Calu3 (cell line): Measurements from ENCODE around the gene OR10H4. TPM values are rescaled to one million over a fixed set of nuclear protein-coding genes. Genes with fewer than 3 reads are reported as not detected.
"Not testable (repeated sequence)": the region's sequence is repeated elsewhere in the genome, so short reads cannot be mapped to it uniquely, and the experiment has no call there.

Experiments used
- BruUV-seq: library from RNA; stranded (reverse); fragments of 400-500 nt; replicated peaks from 2 replicates; lab custom pipeline; 2021; lab: Mats Ljungman, UMichigan
- CTCF ChIA-PET: fragments of 300-600 bp; sonication (Branson Sonifier 250); formaldehyde crosslinking; loops from one replicate; lab custom pipeline; 2022; ENCODE audit warnings: antibody characterized with exemption; lab: Charles Lee
- DNase-seq: peaks from one replicate; pipeline ENCODE4 v3.0.0; 2022
- H3K27ac Mint-ChIP-seq: one replicate; pipeline ENCODE4 v1.8.0; 2022; ENCODE audit warnings: mixed read lengths; ENCODE audit not compliant: unreplicated experiment
- H3K27me3 Mint-ChIP-seq: one replicate; pipeline ENCODE4 v1.8.0; 2022; ENCODE audit warnings: mixed read lengths; ENCODE audit not compliant: unreplicated experiment
- H3K36me3 Mint-ChIP-seq: one replicate; pipeline ENCODE4 v1.8.0; 2022; ENCODE audit warnings: mild to moderate bottlenecking, moderate library complexity, mixed read lengths; ENCODE audit not compliant: insufficient read depth, unreplicated experiment
- H3K4me1 Mint-ChIP-seq: one replicate; pipeline ENCODE4 v1.8.0; 2022; ENCODE audit warnings: mild to moderate bottlenecking, low read depth, mixed read lengths; ENCODE audit not compliant: unreplicated experiment
- H3K4me3 Mint-ChIP-seq: one replicate; pipeline ENCODE4 v1.8.0; 2022; ENCODE audit warnings: mild to moderate bottlenecking, low read depth, moderate library complexity, mixed read lengths; ENCODE audit not compliant: unreplicated experiment
- H3K9me3 Mint-ChIP-seq: one replicate; pipeline ENCODE4 v1.8.0; 2022; ENCODE audit warnings: low read depth, mixed read lengths; ENCODE audit not compliant: unreplicated experiment
- CTCF ChIP-seq: fragments of 200-600 bp; IDR thresholded peaks from one replicate; pipeline ENCODE4 v1.8.0; 2022; ENCODE audit warnings: antibody characterized with exemption; ENCODE audit not compliant: unreplicated experiment
- intact Hi-C: fragments of 100-400 bp; cut with micrococcal nuclease; formaldehyde crosslinking; loops from one replicate; pipeline ENCODE4 v1.10.0; 2022; ENCODE audit not compliant: unreplicated experiment
- total RNA-seq: library from RNA; stranded (reverse); gene quantifications from 2 replicates; pipeline ENCODE4 v1.2.3, GENCODE V29; 2022

OR10H4 gene
- total RNA-seq, 1 experiment from 2014 or later, result not detected

- no peak overlapping the region for H3K27ac Mint-ChIP-seq
- no peaks in the 10 kb centered on the region for H3K9me3 Mint-ChIP-seq
- DNase-seq, result no peak
- BruUV-seq, result no TSS peak
- no peak for TF ChIP-seq CTCF
- H3K4me1 Mint-ChIP-seq, result no peaks in the 10 kb centered on the region
- H3K4me3 Mint-ChIP-seq, result no peak overlapping the region
- H3K36me3 Mint-ChIP-seq, result no peaks in the 10 kb centered on the region
- CTCF ChIA-PET, result no interaction called here
- no peaks in the 10 kb centered on the region for H3K27me3 Mint-ChIP-seq
- intact Hi-C loops, result no loop called here
Observed at GRCh38 chr19:15926484-15926883, 22.3 kb upstream of the OR10H4 start.

- intact Hi-C loops, result no loop called here
- Mint-ChIP-seq H3K27ac (no peak overlapping the region), H3K4me3 (no peak overlapping the region), H3K27me3 (peaks cover 1% of the 10 kb centered on the region), H3K4me1 (no peaks in the 10 kb centered on the region), H3K9me3 (no peaks in the 10 kb centered on the region), H3K36me3 (no peaks in the 10 kb centered on the region)
- BruUV-seq, result no TSS peak
- TF ChIP-seq CTCF, result no peak
- no peak for DNase-seq
- CTCF ChIA-PET, result no interaction called here
Observed at GRCh38 chr19:15928321-15928720, 20.5 kb upstream of the OR10H4 start.

- H3K9me3 Mint-ChIP-seq, BruUV-seq, DNase-seq, H3K27ac Mint-ChIP-seq, H3K36me3 Mint-ChIP-seq, intact Hi-C loops, CTCF ChIA-PET: not testable (repeated sequence)
- Mint-ChIP-seq H3K4me1 (peaks cover 15% of the 10 kb centered on the region), H3K27me3 (peaks cover 13% of the 10 kb centered on the region), H3K4me3 (peak overlapping the region; percentile 28)
Observed at GRCh38 chr19:15933761-15934331, 15.0 kb upstream of the OR10H4 start.

- BruUV-seq, result no TSS peak
- TF ChIP-seq CTCF, result no peak
- Mint-ChIP-seq H3K4me3 (peak within 1 kb of the TSS; percentile 28), H3K27ac (peak within 1 kb of the TSS; percentile 38), H3K9me3 (no peaks in the 10 kb centered on the region), H3K36me3 (no peaks in the 10 kb centered on the region), H3K27me3 (peaks cover 13% of the 10 kb centered on the region), H3K4me1 (peaks cover 15% of the 10 kb centered on the region)
- CTCF ChIA-PET, result no interaction called here
- DNase-seq, result peak; percentile 72
- intact Hi-C loops, result no loop called here
Observed at GRCh38 chr19:15934332-15935078, 14.3 kb upstream of the OR10H4 start, which contains the start of gene CYP4F11. CYP4F11 (minus strand) TSS chr19:15934529; CDS start chr19:15934408, 121 bp downstream.
